ENCODE data around the gene S100Z.

DNA sequence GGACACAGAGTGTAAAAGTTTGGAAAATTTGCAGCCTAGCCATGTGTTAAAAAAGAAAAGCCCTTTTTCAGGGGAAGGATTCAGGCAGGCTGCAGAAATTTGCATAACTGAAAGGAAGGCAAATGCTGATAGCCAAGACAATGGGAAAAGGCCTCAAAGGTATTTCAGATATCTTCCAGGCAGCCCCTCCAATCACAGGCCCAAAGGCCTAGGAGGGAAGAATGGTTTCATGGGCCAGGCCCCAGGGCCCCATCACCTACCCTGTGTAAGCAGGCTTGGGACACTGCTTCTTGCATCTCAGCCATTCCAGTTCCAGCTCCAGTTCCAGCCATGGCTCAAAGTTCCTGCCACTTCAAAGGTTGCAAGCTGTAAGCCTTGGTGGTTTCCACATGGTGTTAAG lies 4.8 kb downstream of the S100Z start:
- TF ChIP-seq, protein P1, sequence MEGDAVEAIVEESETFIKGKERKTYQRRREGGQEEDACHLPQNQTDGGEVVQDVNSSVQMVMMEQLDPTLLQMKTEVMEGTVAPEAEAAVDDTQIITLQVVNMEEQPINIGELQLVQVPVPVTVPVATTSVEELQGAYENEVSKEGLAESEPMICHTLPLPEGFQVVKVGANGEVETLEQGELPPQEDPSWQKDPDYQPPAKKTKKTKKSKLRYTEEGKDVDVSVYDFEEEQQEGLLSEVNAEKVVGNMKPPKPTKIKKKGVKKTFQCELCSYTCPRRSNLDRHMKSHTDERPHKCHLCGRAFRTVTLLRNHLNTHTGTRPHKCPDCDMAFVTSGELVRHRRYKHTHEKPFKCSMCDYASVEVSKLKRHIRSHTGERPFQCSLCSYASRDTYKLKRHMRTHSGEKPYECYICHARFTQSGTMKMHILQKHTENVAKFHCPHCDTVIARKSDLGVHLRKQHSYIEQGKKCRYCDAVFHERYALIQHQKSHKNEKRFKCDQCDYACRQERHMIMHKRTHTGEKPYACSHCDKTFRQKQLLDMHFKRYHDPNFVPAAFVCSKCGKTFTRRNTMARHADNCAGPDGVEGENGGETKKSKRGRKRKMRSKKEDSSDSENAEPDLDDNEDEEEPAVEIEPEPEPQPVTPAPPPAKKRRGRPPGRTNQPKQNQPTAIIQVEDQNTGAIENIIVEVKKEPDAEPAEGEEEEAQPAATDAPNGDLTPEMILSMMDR (IDR thresholded peaks at IDR 0.05): no peak
- TF ChIP-seq POLR2A (IDR thresholded peaks at IDR 0.05): no peak

Data from heart left ventricle (tissue), 13 donors.